H1 (cell line): ENCODE data around the gene IL18RAP. TPM values are rescaled to one million over a fixed set of nuclear protein-coding genes. Genes with fewer than 3 reads are reported as not detected.

ENCODE experiments used
- CBX5 ChIP-seq: fragments of 300-800, 300-1000 bp; sonication (generic); IDR thresholded peaks from 2 replicates; pipeline ENCODE4 v1.7.1; 2016; ENCODE audit warnings: antibody characterized with exemption, low read length, low read depth
- TBP ChIP-seq: IDR thresholded peaks from 2 replicates; pipeline ENCODE4 v1.6.1; 2011; ENCODE audit warnings: low read depth, low read length, improper control_type of control experiment
- polyA plus RNA-seq, 7 experiments: library from polyadenylated mRNA; depleted of rRNA in 3 of 7; stranded (reverse) in 5 of 7; unstranded in 2 of 7; fragments of >200 nt in 5 of 7; fragments of 200-250 nt in 2 of 7; gene quantifications; 1 replicate in 5 of 7; 2 replicates in 1 of 7; 4 replicates in 1 of 7; pipeline versions ENCODE4 v1.2.1 to v1.2.3, GENCODE V29; 2011 to 2013; ENCODE audit warnings: missing spikeins in 2 of 7, mixed read lengths in 2 of 7
- total RNA-seq: library from RNA; stranded (reverse); fragmentation: NEBNext Ultra II Directional; extraction: Animal tissue kit (Norgen Biotek cat#: 25700); gene quantifications from 2 replicates; pipeline ENCODE4 v1.2.1, GENCODE V29; 2021

The IL18RAP gene
- total and polyA plus RNA-seq, 2 of the 8 experiments (the other 6 are each of a cell fraction or from before 2014, with no cell fraction given): not detected

DNA sequence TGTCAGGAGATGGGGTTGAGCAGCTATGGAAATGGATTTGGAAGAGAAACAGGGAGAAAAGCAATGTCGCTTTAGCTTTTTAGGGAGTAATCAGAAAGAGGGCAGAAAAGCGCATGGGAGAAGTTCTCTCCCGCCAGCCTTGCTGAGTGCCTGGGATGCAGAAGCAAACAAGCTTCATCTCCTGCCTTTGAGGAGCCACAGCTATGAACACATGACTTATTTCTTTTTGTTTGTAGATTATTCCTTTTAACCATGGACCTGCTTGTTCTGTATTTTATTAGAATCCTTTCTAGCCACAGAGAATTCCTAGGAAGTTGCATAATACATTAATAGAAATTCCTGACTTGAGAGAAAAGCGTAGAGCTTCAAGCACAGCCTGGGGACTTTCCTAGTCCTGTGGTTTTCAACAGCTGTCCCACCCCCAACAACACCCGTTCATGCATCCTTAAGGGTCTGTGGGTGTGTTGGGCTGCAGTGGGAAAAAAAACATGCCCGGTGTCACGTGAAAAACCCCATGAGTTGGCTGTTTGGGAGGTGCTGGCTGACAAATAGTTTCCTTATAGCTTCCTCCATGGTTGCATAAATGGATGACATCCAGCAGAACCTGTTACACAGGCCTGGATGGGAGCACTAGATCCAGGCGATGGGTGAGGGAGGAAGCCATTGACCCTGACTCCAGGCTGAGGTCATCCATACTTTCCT, 65.0 kb downstream of the IL18RAP start (continued):
- no peak for TF ChIP-seq CBX5
- no peak for TF ChIP-seq TBP
